ENCODE data around the gene TUBGCP6. TPM values are rescaled to one million over a fixed set of nuclear protein-coding genes. Genes with fewer than 3 reads are reported as not detected.
A peak's percentile ranks its signal among the peaks of the same experiment; 100 is the strongest.

The TUBGCP6 gene
- total RNA-seq, 1 donor from 2014 or later = 16.9 TPM

DNA sequence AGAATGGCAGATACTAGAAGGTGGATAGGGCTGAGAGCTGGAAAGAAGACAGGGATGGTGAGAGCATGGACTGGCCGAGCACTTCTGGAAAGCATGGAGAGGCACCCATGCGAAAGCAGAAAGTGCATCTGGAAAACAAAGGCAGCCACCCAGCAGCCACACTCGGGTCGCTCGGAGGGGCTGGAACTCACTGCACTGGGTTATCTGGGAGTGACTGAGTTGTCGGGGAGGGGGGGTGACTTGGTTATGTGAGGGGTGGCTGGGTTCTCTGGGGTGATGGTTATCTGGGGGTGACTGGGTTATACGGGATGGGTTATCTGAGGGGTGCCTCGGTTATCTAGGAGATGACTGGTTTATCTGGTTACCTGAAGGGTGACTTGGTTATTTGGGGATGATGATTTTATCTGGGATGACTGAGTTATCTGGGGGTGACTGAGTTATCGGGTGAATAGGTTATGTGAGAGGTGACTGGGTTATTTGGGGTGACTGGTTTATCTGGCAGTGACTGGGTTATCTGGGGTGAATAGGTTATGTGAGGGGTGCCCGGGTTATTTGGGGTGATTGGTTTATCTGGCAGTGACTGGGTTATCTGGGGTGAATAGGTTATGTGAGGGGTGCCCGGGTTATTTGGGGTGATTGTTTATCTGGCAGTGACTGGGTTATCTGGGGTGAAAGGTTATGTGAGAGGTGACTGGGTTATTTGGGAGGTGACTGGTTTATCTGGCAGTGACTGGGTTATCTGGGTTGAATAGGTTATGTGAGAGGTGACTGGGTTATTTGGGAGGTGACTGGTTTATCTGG is 76.9 kb downstream of the TUBGCP6 start:
- Histone ChIP-seq H3K9me3 (ENCODE audit: low read depth) (no peaks in the 10 kb centered on the region), H3F3A (ENCODE audit: low read depth) (peaks cover 13% of the 10 kb centered on the region), H3K4me2 (no peak overlapping the region), H3K79me2 (ENCODE audit: low read depth) (no peaks in the 10 kb centered on the region), H3K4me1 (no peaks in the 10 kb centered on the region), H3K4me3 (no peak overlapping the region), H3K27ac (no peak overlapping the region), H3K36me3 (no peaks in the 10 kb centered on the region), H2AFZ (replicated peaks) (no peak overlapping the region), H3K9ac (no peak overlapping the region), H4K20me1 (ENCODE audit: low read depth) (no peaks in the 10 kb centered on the region), H3K27me3 (peaks cover 52% of the 10 kb centered on the region)
- Mint-ChIP-seq H3K4me3 (peak overlapping the region; percentile 41), H3K4me1 (peaks cover 8% of the 10 kb centered on the region), H3K27ac (no peak overlapping the region), H3K9me3 (no peaks in the 10 kb centered on the region), H3K27me3 (ENCODE audit: insufficient read depth, low read depth) (peaks cover 30% of the 10 kb centered on the region), H3K36me3 (no peaks in the 10 kb centered on the region)
- TF ChIP-seq EZH2phosphoT487 (IDR thresholded peaks at IDR 0.05) (no peak), EZH2 (IDR thresholded peaks at IDR 0.05) (no peak)
- TF ChIP-seq, protein P1, sequence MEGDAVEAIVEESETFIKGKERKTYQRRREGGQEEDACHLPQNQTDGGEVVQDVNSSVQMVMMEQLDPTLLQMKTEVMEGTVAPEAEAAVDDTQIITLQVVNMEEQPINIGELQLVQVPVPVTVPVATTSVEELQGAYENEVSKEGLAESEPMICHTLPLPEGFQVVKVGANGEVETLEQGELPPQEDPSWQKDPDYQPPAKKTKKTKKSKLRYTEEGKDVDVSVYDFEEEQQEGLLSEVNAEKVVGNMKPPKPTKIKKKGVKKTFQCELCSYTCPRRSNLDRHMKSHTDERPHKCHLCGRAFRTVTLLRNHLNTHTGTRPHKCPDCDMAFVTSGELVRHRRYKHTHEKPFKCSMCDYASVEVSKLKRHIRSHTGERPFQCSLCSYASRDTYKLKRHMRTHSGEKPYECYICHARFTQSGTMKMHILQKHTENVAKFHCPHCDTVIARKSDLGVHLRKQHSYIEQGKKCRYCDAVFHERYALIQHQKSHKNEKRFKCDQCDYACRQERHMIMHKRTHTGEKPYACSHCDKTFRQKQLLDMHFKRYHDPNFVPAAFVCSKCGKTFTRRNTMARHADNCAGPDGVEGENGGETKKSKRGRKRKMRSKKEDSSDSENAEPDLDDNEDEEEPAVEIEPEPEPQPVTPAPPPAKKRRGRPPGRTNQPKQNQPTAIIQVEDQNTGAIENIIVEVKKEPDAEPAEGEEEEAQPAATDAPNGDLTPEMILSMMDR (IDR thresholded peaks at IDR 0.05) = no peak
- DNase-seq (ENCODE audit: low spot score) = no peak

Other genes starting within 250 kb of the TUBGCP6 start
- gene IL17REL, start 232.3 kb downstream of the TUBGCP6 start, total RNA-seq (ENCODE audit: low replicate concordance) = 0.15 TPM in 1 of 2 replicates, not detected in the other
- not detected in 2 replicates for gene TTLL8, start 186.7 kb downstream of the TUBGCP6 start, total RNA-seq (ENCODE audit: low replicate concordance)
- gene MLC1, start 159.6 kb downstream of the TUBGCP6 start, total RNA-seq (ENCODE audit: low replicate concordance) = not detected in 2 replicates
- 0.99 TPM in 1 of 2 replicates, not detected in the other for gene MOV10L1, start 155.0 kb downstream of the TUBGCP6 start, total RNA-seq (ENCODE audit: low replicate concordance)
- 0.88 and 1.9 TPM in 2 replicates for gene PANX2, start 74.3 kb downstream of the TUBGCP6 start, total RNA-seq (ENCODE audit: low replicate concordance)
- 15.4 and 37.4 TPM in 2 replicates for gene TRABD, start 59.1 kb downstream of the TUBGCP6 start, total RNA-seq (ENCODE audit: low replicate concordance)
- gene SELENOO, start 44.0 kb downstream of the TUBGCP6 start, total RNA-seq (ENCODE audit: low replicate concordance) = 7.6 and 20.8 TPM in 2 replicates
- 5.4 and 27.6 TPM in 2 replicates for gene HDAC10, start 6.2 kb upstream of the TUBGCP6 start, total RNA-seq (ENCODE audit: low replicate concordance)
- gene MAPK12, start 16.7 kb upstream of the TUBGCP6 start, total RNA-seq (ENCODE audit: low replicate concordance) = 18.7 and 28.4 TPM in 2 replicates
- gene MAPK11, start 25.4 kb upstream of the TUBGCP6 start, total RNA-seq (ENCODE audit: low replicate concordance) = 0.37 TPM in 1 of 2 replicates, not detected in the other
- 32.4 and 94.1 TPM in 2 replicates for gene PLXNB2, start 62.6 kb upstream of the TUBGCP6 start, total RNA-seq (ENCODE audit: low replicate concordance)
- 1.0 and 7.8 TPM in 2 replicates for gene DENND6B, start 82.0 kb upstream of the TUBGCP6 start, total RNA-seq (ENCODE audit: low replicate concordance)
- 32.6 and 65.5 TPM in 2 replicates for gene PPP6R2, start 98.3 kb upstream of the TUBGCP6 start, total RNA-seq (ENCODE audit: low replicate concordance)
- 25.8 and 65.8 TPM in 2 replicates for gene SBF1, start 230.0 kb upstream of the TUBGCP6 start, total RNA-seq (ENCODE audit: low replicate concordance)
- 0.13 and 2.6 TPM in 2 replicates for gene ADM2, start 236.5 kb upstream of the TUBGCP6 start, total RNA-seq (ENCODE audit: low replicate concordance)
- not detected in 2 replicates for gene MIOX, start 241.8 kb upstream of the TUBGCP6 start, total RNA-seq (ENCODE audit: low replicate concordance)

Data from neural progenitor cell (in vitro differentiated cells).